ENCODE results near the gene ZSCAN22.

DNA sequence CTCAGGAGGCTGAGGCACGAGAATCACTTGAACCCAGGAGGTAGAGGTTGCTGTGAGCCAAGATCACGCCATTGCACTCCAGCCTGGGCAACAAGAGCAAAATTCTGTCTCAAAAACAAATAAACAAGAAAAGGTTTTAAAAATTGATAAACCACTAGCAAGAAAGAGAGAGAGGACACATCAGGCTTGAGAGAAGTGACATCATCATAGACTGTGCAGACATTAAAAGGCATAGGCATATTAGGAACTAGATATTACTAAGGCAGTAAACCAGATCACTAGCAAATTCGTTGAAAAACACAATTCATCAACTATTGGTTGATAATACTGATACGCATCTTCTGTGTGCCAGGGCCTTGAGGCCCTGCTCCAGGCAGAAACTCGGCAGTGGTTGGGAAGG, 18.8 kb downstream of the ZSCAN22 start:
- TF ChIP-seq, protein P1, sequence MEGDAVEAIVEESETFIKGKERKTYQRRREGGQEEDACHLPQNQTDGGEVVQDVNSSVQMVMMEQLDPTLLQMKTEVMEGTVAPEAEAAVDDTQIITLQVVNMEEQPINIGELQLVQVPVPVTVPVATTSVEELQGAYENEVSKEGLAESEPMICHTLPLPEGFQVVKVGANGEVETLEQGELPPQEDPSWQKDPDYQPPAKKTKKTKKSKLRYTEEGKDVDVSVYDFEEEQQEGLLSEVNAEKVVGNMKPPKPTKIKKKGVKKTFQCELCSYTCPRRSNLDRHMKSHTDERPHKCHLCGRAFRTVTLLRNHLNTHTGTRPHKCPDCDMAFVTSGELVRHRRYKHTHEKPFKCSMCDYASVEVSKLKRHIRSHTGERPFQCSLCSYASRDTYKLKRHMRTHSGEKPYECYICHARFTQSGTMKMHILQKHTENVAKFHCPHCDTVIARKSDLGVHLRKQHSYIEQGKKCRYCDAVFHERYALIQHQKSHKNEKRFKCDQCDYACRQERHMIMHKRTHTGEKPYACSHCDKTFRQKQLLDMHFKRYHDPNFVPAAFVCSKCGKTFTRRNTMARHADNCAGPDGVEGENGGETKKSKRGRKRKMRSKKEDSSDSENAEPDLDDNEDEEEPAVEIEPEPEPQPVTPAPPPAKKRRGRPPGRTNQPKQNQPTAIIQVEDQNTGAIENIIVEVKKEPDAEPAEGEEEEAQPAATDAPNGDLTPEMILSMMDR (conservative IDR thresholded peaks at IDR 0.05) = no peak
- TF ChIP-seq ZFX (IDR thresholded peaks at IDR 0.05) = no peak
